GM23248 (cell line): ENCODE measurements around the gene INPP5J. TPM values are rescaled to one million over a fixed set of nuclear protein-coding genes. Genes with fewer than 3 reads are reported as not detected.

Experiments
- DNase-seq: peaks from one replicate; pipeline ENCODE4 v3.0.0-alpha.2; 2015
- H2AFZ ChIP-seq: fragments of 200-600 bp; sonication (generic); 2 replicates; pipeline ENCODE4 v1.6.1; 2016; ENCODE audit warnings: antibody characterized with exemption
- H3F3A ChIP-seq: fragments of 200-600 bp; sonication (generic); 2 replicates; pipeline ENCODE4 v1.6.1; 2016; ENCODE audit warnings: mild to moderate bottlenecking, antibody characterized with exemption, mixed run types; ENCODE audit not compliant: insufficient read depth
- H3K27ac ChIP-seq: fragments of 200-600 bp; sonication (generic); 2 replicates; pipeline ENCODE4 v1.5.1; 2016; ENCODE audit warnings: mild to moderate bottlenecking
- H3K27me3 ChIP-seq: fragments of 200-600 bp; sonication (generic); replicated peaks from 2 replicates; pipeline ENCODE4 v1.6.1; 2016; ENCODE audit warnings: mild to moderate bottlenecking; ENCODE audit not compliant: insufficient read depth
- H3K36me3 ChIP-seq: fragments of 200-600 bp; sonication (generic); 2 replicates; pipeline ENCODE4 v1.6.1; 2016; ENCODE audit warnings: low read depth, mild to moderate bottlenecking
- H3K4me1 ChIP-seq: fragments of 200-600 bp; sonication (generic); 2 replicates; pipeline ENCODE4 v1.6.1; 2016; ENCODE audit warnings: mild to moderate bottlenecking; ENCODE audit not compliant: insufficient read depth
- H3K4me2 ChIP-seq: fragments of 200-600 bp; sonication (generic); one replicate; pipeline ENCODE4 v1.6.1; 2016; ENCODE audit warnings: mild to moderate bottlenecking; ENCODE audit not compliant: unreplicated experiment
- H3K4me3 ChIP-seq: fragments of 200-600 bp; sonication (generic); 2 replicates; pipeline ENCODE4 v1.5.1; 2016; ENCODE audit warnings: mild to moderate bottlenecking
- H3K79me2 ChIP-seq: fragments of 200-600 bp; sonication (generic); 2 replicates; pipeline ENCODE4 v1.6.1; 2016; ENCODE audit warnings: mild to moderate bottlenecking; ENCODE audit not compliant: insufficient read depth
- H3K9ac ChIP-seq: fragments of 200-600 bp; sonication (generic); 2 replicates; pipeline ENCODE4 v1.6.1; 2016; ENCODE audit warnings: mild to moderate bottlenecking
- H3K9me2 ChIP-seq: fragments of 200-600 bp; sonication (generic); 2 replicates; pipeline ENCODE4 v1.6.1; 2016; ENCODE audit warnings: mixed run types, mild to moderate bottlenecking, moderate library complexity; ENCODE audit not compliant: insufficient read depth
- H3K9me3 ChIP-seq: fragments of 200-600 bp; sonication (generic); one replicate; pipeline ENCODE4 v1.6.1; 2017; ENCODE audit warnings: low read depth
- H4K20me1 ChIP-seq: fragments of 200-600 bp; sonication (generic); 2 replicates; pipeline ENCODE4 v1.6.0; 2016; ENCODE audit not compliant: insufficient read depth
- EZH2 ChIP-seq: fragments of 200-600 bp; sonication (generic); IDR thresholded peaks from 2 replicates; pipeline ENCODE4 v1.6.1; 2018; ENCODE audit warnings: antibody characterized with exemption, mild to moderate bottlenecking; ENCODE audit not compliant: insufficient read depth, poor library complexity, severe bottlenecking
- EZH2phosphoT487 ChIP-seq: fragments of 200-600 bp; sonication (generic); IDR thresholded peaks from 2 replicates; pipeline ENCODE4 v1.6.1; 2018; ENCODE audit warnings: antibody characterized with exemption, moderate library complexity, mild to moderate bottlenecking, low read depth; ENCODE audit not compliant: insufficient read depth
- WGBS, 2 experiments: methylation state at CpG; one replicate each; pipeline ENCODE4 v1.1.6; 2015 to 2017; ENCODE audit warnings: low lambda C conversion rate in 2 of 2, low coverage in 1 of 2; ENCODE audit errors: missing lambda C conversion rate in 2 of 2; 5-methylcytosine and 5-hydroxymethylcytosine counted together
- in situ Hi-C: fragments of 300-500 bp; cut with MboI; formaldehyde crosslinking; loops from 2 replicates; pipeline ENCODE4 v1.15.0; 2020
- polyA plus RNA-seq: library from polyadenylated mRNA; unstranded; fragments of >200 nt; fragmentation: Nextera tagmentation; extraction: Ambion mirVana; gene quantifications from 2 replicates; pipeline ENCODE4 v1.2.1, GENCODE V29; 2016
- total RNA-seq: library from RNA; depleted of rRNA; stranded (reverse); fragments of >200 nt; shearing (Covaris generic); gene quantifications from 2 replicates; pipeline ENCODE4 v1.2.3, GENCODE V29; 2014

INPP5J gene
- total and polyA plus RNA-seq, 2 experiments from 2014 or later = 0.26 TPM; not detected in 1

- Histone ChIP-seq H3F3A (no peaks in the 10 kb centered on the region), H3K4me1 (no peaks in the 10 kb centered on the region), H4K20me1 (no peaks in the 10 kb centered on the region), H3K27me3 (peaks cover 2% of the 10 kb centered on the region; the same call in 1 of the 2 replicates), H2AFZ (no peak overlapping the region), H3K36me3 (no peaks in the 10 kb centered on the region), H3K4me2 (no peak overlapping the region), H3K4me3 (no peak overlapping the region), H3K79me2 (no peaks in the 10 kb centered on the region), H3K9ac (no peak overlapping the region), H3K9me2 (no peaks in the 10 kb centered on the region), H3K27ac (no peak overlapping the region), H3K9me3 (no peaks in the 10 kb centered on the region)
- in situ Hi-C loops = no loop called here
- 78 to 93% methylated on average over 3 of the region's 3 CpGs for WGBS, 2 experiments
- TF ChIP-seq EZH2 (no peak), EZH2phosphoT487 (no peak)
- DNase-seq = no peak
Measured at GRCh38 chr22:31118046-31118820, 4.5 kb upstream of the INPP5J start.

GRCh38 chr22:31119026-31119717, 3.6 kb upstream of the INPP5J start:
- Histone ChIP-seq H3K9me2 (no peaks in the 10 kb centered on the region), H3K4me1 (no peaks in the 10 kb centered on the region), H2AFZ (no peak overlapping the region), H4K20me1 (no peaks in the 10 kb centered on the region), H3F3A (no peaks in the 10 kb centered on the region), H3K9me3 (no peaks in the 10 kb centered on the region), H3K9ac (no peak overlapping the region), H3K27ac (no peak overlapping the region), H3K36me3 (no peaks in the 10 kb centered on the region), H3K27me3 (peaks cover 11% of the 10 kb centered on the region; the same call in 1 of the 2 replicates), H3K4me2 (no peak overlapping the region), H3K79me2 (no peaks in the 10 kb centered on the region), H3K4me3 (no peak overlapping the region)
- TF ChIP-seq EZH2 (no peak), EZH2phosphoT487 (no peak)
- in situ Hi-C loops = no loop called here
- 72 to 75% methylated on average over 7 of the region's 7 CpGs for WGBS, 2 experiments
- DNase-seq = no peak

GRCh38 chr22:31120230-31120629, 2.5 kb upstream of the INPP5J start:
- TF ChIP-seq EZH2 (no peak), EZH2phosphoT487 (no peak)
- DNase-seq = no peak
- Histone ChIP-seq H3K9me2 (no peaks in the 10 kb centered on the region), H3K4me1 (no peaks in the 10 kb centered on the region), H3K79me2 (no peaks in the 10 kb centered on the region), H3K27me3 (peaks cover 16% of the 10 kb centered on the region), H3F3A (no peaks in the 10 kb centered on the region), H3K9me3 (no peaks in the 10 kb centered on the region), H2AFZ (no peak overlapping the region), H3K36me3 (no peaks in the 10 kb centered on the region), H3K4me3 (no peak overlapping the region), H3K4me2 (no peak overlapping the region), H4K20me1 (no peaks in the 10 kb centered on the region), H3K9ac (no peak overlapping the region), H3K27ac (no peak overlapping the region)
- 68 to 80% methylated on average over 5 of the region's 5 CpGs for WGBS, 2 experiments
- in situ Hi-C loops = no loop called here

GRCh38 chr22:31120642-31121041, 2.1 kb upstream of the INPP5J start:
- H3K36me3 ChIP-seq = no peaks in the 10 kb centered on the region
- no peak overlapping the region for H3K4me3 ChIP-seq
- DNase-seq = no peak
- H3K9me2 ChIP-seq = no peaks in the 10 kb centered on the region
- H3K27me3 ChIP-seq = peaks cover 16% of the 10 kb centered on the region
- no peaks in the 10 kb centered on the region for H3K9me3 ChIP-seq
- in situ Hi-C loops = no loop called here
- no peaks in the 10 kb centered on the region for H3F3A ChIP-seq
- H4K20me1 ChIP-seq = no peaks in the 10 kb centered on the region
- TF ChIP-seq EZH2phosphoT487 (no peak), EZH2 (no peak)
- H3K79me2 ChIP-seq = no peaks in the 10 kb centered on the region
- no peak overlapping the region for H2AFZ ChIP-seq
- no peak overlapping the region for H3K4me2 ChIP-seq
- no peaks in the 10 kb centered on the region for H3K4me1 ChIP-seq
- H3K9ac ChIP-seq = no peak overlapping the region
- no peak overlapping the region for H3K27ac ChIP-seq
- WGBS, 2 experiments = 100% methylated on average over 1 of the region's 1 CpG
